NCI-H1105 treated with DMSO at 0.1 percent for 48 hours (cell line): ENCODE results near the gene ASB2.

Source experiments
- DNase-seq: peaks from one replicate; lab custom pipeline; 2025; lab: John Stamatoyannopoulos, UW

The ASB2 gene

GRCh38 chr14:93950948-93951634 lies 25.3 kb downstream of the ASB2 start:
- DNase-seq: no peak

- DNase-seq: no peak
Observed at GRCh38 chr14:93949511-93950075, 26.8 kb downstream of the ASB2 start.

- DNase-seq: no peak
Observed at GRCh38 chr14:93947282-93947681, 29.1 kb downstream of the ASB2 start.

GRCh38 chr14:93946541-93947090 lies 29.8 kb downstream of the ASB2 start:
- DNase-seq: no peak

- DNase-seq: no peak
Observed at GRCh38 chr14:93946104-93946503, 30.3 kb downstream of the ASB2 start.

GRCh38 chr14:93945070-93945399 lies 31.3 kb downstream of the ASB2 start:
- DNase-seq: no peak

GRCh38 chr14:93944348-93945069 lies 31.9 kb downstream of the ASB2 start:
- DNase-seq: no peak

- DNase-seq: no peak
Observed at GRCh38 chr14:93943930-93944329, 32.4 kb downstream of the ASB2 start.

- DNase-seq: no peak
Observed at GRCh38 chr14:93943052-93943451, 33.3 kb downstream of the ASB2 start.

- peak; percentile 96 for DNase-seq
Observed at GRCh38 chr14:93941293-93941910, 35.0 kb downstream of the ASB2 start.

GRCh38 chr14:93940437-93940836 lies 35.9 kb downstream of the ASB2 start:
- DNase-seq: no peak

GRCh38 chr14:93939304-93940229 lies 36.8 kb downstream of the ASB2 start:
- no peak for DNase-seq

GRCh38 chr14:93938751-93939303 lies 37.5 kb downstream of the ASB2 start:
- no peak for DNase-seq

- DNase-seq: peak; percentile 77
Observed at GRCh38 chr14:93937519-93937918, 38.9 kb downstream of the ASB2 start.

- no peak for DNase-seq
Observed at GRCh38 chr14:93936926-93937325, 39.4 kb downstream of the ASB2 start.

- peak; percentile 10 for DNase-seq
Observed at GRCh38 chr14:93936245-93936644, 40.1 kb downstream of the ASB2 start.

GRCh38 chr14:93935213-93935612 lies 41.2 kb downstream of the ASB2 start:
- DNase-seq: no peak

- DNase-seq: no peak
Observed at GRCh38 chr14:93932642-93933041, 43.7 kb downstream of the ASB2 start.

GRCh38 chr14:93930989-93931307 lies 45.4 kb downstream of the ASB2 start:
- no peak for DNase-seq

GRCh38 chr14:93930296-93930988 lies 45.9 kb downstream of the ASB2 start:
- no peak for DNase-seq

- DNase-seq: no peak
Observed at GRCh38 chr14:93929657-93930056, 46.7 kb downstream of the ASB2 start.
